NCI-H2081 (cell line): ENCODE data around the gene NLRP1.

Experiments
- DNase-seq, 2 experiments: peaks; one replicate each; lab custom pipeline; 2025; lab: John Stamatoyannopoulos, UW

Gene NLRP1

DNA sequence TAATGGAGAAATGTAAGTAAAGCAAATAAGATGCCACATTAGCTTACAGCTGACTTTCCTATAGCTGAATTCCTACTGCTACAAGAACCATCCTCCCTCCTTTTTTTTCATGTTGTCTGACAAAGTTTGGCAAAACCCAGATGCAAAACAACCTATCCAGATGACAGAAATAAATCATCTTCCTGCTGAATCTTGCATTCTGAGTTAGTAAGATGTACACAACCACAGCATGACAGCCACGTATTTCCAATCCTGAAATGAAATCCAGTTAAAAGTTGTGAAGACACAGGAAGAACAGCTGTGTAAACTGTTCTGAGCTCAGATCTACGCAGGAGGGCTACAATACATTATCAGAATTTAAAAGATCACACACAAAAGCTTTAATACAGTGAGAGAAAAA, 110.4 kb downstream of the NLRP1 start:
- no peak for DNase-seq

DNA sequence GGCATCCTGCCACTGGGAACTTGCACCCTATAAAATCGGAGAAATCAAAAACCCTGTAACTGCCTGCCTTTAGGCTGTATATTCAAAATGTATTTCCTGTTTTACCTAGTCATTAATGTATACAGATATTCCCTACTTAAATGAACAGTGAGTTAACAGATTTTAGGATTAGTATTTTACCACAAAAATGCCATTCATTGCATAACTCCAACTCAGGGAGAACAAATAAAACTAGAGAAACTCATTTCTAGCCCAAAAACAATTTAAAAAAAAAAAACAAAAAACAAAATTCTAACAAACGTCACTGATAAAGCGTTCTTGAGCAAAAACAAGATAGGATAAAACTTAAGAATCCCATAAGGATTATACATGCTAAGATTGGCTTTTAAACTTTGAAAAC, 111.8 kb downstream of the NLRP1 start:
- DNase-seq = no peak

GRCh38 chr17:5468075-5468473, 116.2 kb downstream of the NLRP1 start:
- no peak for DNase-seq

- DNase-seq = no peak
These were observed 116.9 kb downstream of the NLRP1 start for GRCh38 chr17:5467416-5467815.

- no peak for DNase-seq
These were observed 118.0 kb downstream of the NLRP1 start for GRCh38 chr17:5466295-5466694.

DNA sequence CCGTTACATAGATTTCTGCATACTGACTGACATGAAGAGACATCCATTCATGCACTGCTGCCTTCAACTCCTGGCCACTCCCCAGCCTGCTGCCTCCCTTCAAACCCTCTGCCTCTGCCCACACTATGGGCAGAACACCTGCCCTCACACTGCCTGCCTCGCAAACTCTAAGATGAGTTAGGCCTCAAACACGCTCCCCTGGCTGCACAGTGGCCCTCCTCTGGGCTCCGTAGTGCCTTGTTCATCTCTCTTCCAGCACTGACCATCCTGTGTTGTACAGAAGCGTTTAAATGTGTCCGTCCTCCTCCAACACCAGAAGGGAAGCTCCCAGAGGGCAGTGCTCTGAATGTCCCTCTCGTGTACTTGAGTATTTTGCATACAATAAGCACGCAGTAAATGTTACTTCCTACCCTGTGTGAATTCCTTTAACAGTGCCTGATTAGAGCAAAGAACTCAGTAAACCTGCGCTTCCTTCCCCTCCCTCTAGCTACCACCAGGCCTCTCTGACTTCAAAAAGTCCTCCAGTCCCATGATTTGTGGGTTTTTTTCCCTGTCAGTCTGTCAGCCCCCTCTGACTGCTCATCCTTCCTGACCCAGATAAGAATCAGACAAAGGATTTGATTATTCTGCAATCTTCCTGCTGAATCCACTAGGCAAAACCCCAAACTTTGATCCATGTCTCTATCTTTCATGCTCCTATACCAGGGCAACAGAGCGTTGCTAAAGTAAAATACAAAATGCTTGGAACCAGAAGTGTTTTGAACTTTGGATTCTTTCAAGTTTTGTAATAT, 119.4 kb downstream of the NLRP1 start:
- DNase-seq = no peak
